Caco-2 (cell line): ENCODE measurements around the gene STAT3. TPM values are rescaled to one million over a fixed set of nuclear protein-coding genes. Genes with fewer than 3 reads are reported as not detected.
"Not testable (repeated sequence)": the region's sequence is repeated elsewhere in the genome, so short reads cannot be mapped to it uniquely, and the experiment has no call there.

Source experiments
- BruUV-seq: library from RNA; stranded (reverse); fragments of 400-500 nt; replicated peaks from 2 replicates; lab custom pipeline; 2021; lab: Mats Ljungman, UMichigan
- CTCF ChIA-PET: fragments of 300-600 bp; sonication (Branson Sonifier 250); formaldehyde crosslinking; loops from one replicate; lab custom pipeline; 2022; ENCODE audit warnings: antibody characterized with exemption; lab: Charles Lee
- POLR2A ChIA-PET: fragments of 300-600 bp; sonication (Branson Sonifier 250); formaldehyde crosslinking; loops from one replicate; lab custom pipeline; 2022; ENCODE audit warnings: antibody characterized with exemption; lab: Charles Lee
- DNase-seq, 2 experiments: peaks; one replicate each; pipeline versions ENCODE4 v3.0.0 to v3.0.0-alpha.2; 2020 to 2022
- H3K27me3 ChIP-seq: replicated peaks from 2 replicates; pipeline ENCODE4 v1.6.0; 2011; ENCODE audit warnings: low read length; ENCODE audit not compliant: control insufficient read depth, insufficient read depth
- H3K36me3 ChIP-seq: 2 replicates; pipeline ENCODE4 v1.5.1; 2011; ENCODE audit warnings: low read length; ENCODE audit not compliant: control insufficient read depth, insufficient read depth
- H3K4me1 ChIP-seq: fragments of 250-450 bp; sonication (Bioruptor Pico); 2 replicates; pipeline ENCODE4 v1.5.1; 2020; ENCODE audit warnings: mild to moderate bottlenecking
- H3K4me3 ChIP-seq: 2 replicates; pipeline ENCODE4 v1.5.1; 2011; ENCODE audit warnings: low read depth, mild to moderate bottlenecking, control low read depth, low read length
- H3K9me3 ChIP-seq: fragments of 250-450 bp; sonication (Bioruptor Pico); 2 replicates; pipeline ENCODE4 v1.5.1; 2020; ENCODE audit warnings: mild to moderate bottlenecking, moderate library complexity
- H3K27ac Mint-ChIP-seq: one replicate; pipeline ENCODE4 v1.8.0; 2022; ENCODE audit warnings: mixed read lengths; ENCODE audit not compliant: unreplicated experiment
- H3K27me3 Mint-ChIP-seq: one replicate; pipeline ENCODE4 v1.8.0; 2022; ENCODE audit warnings: mixed read lengths; ENCODE audit not compliant: insufficient read depth, unreplicated experiment
- H3K36me3 Mint-ChIP-seq: one replicate; pipeline ENCODE4 v1.8.0; 2022; ENCODE audit warnings: mild to moderate bottlenecking, mixed read lengths; ENCODE audit not compliant: insufficient read depth, unreplicated experiment
- H3K4me1 Mint-ChIP-seq: one replicate; pipeline ENCODE4 v1.8.0; 2022; ENCODE audit warnings: low read depth, mixed read lengths; ENCODE audit not compliant: unreplicated experiment
- H3K4me3 Mint-ChIP-seq: one replicate; pipeline ENCODE4 v1.8.0; 2022; ENCODE audit warnings: mild to moderate bottlenecking, moderate library complexity, mixed read lengths; ENCODE audit not compliant: unreplicated experiment
- H3K9me3 Mint-ChIP-seq: one replicate; pipeline ENCODE4 v1.8.0; 2022; ENCODE audit warnings: mixed read lengths; ENCODE audit not compliant: unreplicated experiment
- CTCF ChIP-seq, 2 experiments: fragments of 200-600 bp in 1 of 2; IDR thresholded peaks; 1 replicate in 1 of 2; 2 replicates in 1 of 2; pipeline versions ENCODE4 v1.5.1 to v1.8.0; 2011 to 2022; ENCODE audit warnings: antibody characterized with exemption in 1 of 2, control low read depth in 1 of 2, inconsistent platforms in 1 of 2, low read depth in 1 of 2, low read length in 1 of 2, mild to moderate bottlenecking in 1 of 2, moderate library complexity in 1 of 2; ENCODE audit not compliant: insufficient read depth in 1 of 2, severe bottlenecking in 1 of 2, unreplicated experiment in 1 of 2
- intact Hi-C: fragments of 100-400 bp; cut with micrococcal nuclease; formaldehyde crosslinking; loops from one replicate; pipeline ENCODE4 v1.10.0; 2022; ENCODE audit not compliant: unreplicated experiment
- total RNA-seq: library from RNA; stranded (reverse); gene quantifications from 2 replicates; pipeline ENCODE4 v1.2.3, GENCODE V29; 2022

Gene STAT3
- total RNA-seq, 1 experiment from 2014 or later, result 73.7 TPM

- TF ChIP-seq CTCF (IDR thresholded peaks at IDR 0.05; ENCODE audit: insufficient read depth in 1 of 2, low read depth in 1 of 2, low read length in 1 of 2, severe bottlenecking in 1 of 2, unreplicated experiment in 1 of 2), result no peak
- H3K4me3 Mint-ChIP-seq, result no peak overlapping the region
- no peaks in the 10 kb centered on the region for H3K27me3 Mint-ChIP-seq
- ChIA-PET POLR2A (no interaction called here), CTCF (interaction anchor here (0.8 to 3.4 kb wide), 4 partner anchors 76 to 204 kb away, joined by 3 to 19 read pairs (median 5); no protein-coding TSS in a partner anchor)
- H3K4me1 Mint-ChIP-seq, result no peaks in the 10 kb centered on the region
- no peaks in the 10 kb centered on the region for H3K27me3 ChIP-seq
- no TSS peak for BruUV-seq
- no peak for DNase-seq
- H3K36me3 Mint-ChIP-seq, result peaks cover 73% of the 10 kb centered on the region
- no peaks in the 10 kb centered on the region for H3K9me3 ChIP-seq
- intact Hi-C loops, result loop anchor here (1.0 kb wide), 2 partner anchors 83 to 204 kb away; no protein-coding TSS in a partner anchor
- H3K36me3 ChIP-seq, result peaks cover 1% of the 10 kb centered on the region; the same call in 1 of the 2 replicates
- peaks cover 25% of the 10 kb centered on the region for H3K4me1 ChIP-seq
- H3K9me3 Mint-ChIP-seq, result no peaks in the 10 kb centered on the region
- H3K27ac Mint-ChIP-seq, result no peak overlapping the region
- no peak overlapping the region for H3K4me3 ChIP-seq
Observed at GRCh38 chr17:42323268-42323773, 64.9 kb downstream of the STAT3 start.

GRCh38 chr17:42322382-42323267 is 65.6 kb downstream of the STAT3 start:
- POLR2A ChIA-PET, result no interaction called here
- Mint-ChIP-seq H3K27ac (no peak overlapping the region), H3K9me3 (no peaks in the 10 kb centered on the region), H3K36me3 (peaks cover 72% of the 10 kb centered on the region), H3K4me3 (no peak overlapping the region), H3K4me1 (peaks cover under 1% of the 10 kb centered on the region), H3K27me3 (no peaks in the 10 kb centered on the region)
- H3K9me3 ChIP-seq, result no peaks in the 10 kb centered on the region
- peaks cover 30% of the 10 kb centered on the region for H3K4me1 ChIP-seq
- intact Hi-C loops, result loop anchor here (1.0 kb wide), 4 partner anchors 66 to 205 kb away; partner anchors contain the start of gene STAT3
- BruUV-seq, result no TSS peak
- TF ChIP-seq CTCF (IDR thresholded peaks at IDR 0.05; ENCODE audit: insufficient read depth in 1 of 2, low read depth in 1 of 2, low read length in 1 of 2, severe bottlenecking in 1 of 2, unreplicated experiment in 1 of 2), result peak; percentile 100
- peaks cover 1% of the 10 kb centered on the region; the same call in 1 of the 2 replicates for H3K36me3 ChIP-seq
- CTCF ChIA-PET, result interaction anchor here (0.6 to 3.4 kb wide), 8 partner anchors 20 to 580 kb away, joined by 3 to 19 read pairs (median 3); partner anchors contain the start of gene STAT3
- no peaks in the 10 kb centered on the region for H3K27me3 ChIP-seq
- DNase-seq, result peak; percentile 94 to 96
- no peak overlapping the region for H3K4me3 ChIP-seq

- intact Hi-C loops, result no loop called here
Observed at GRCh38 chr17:42321555-42321954, 66.7 kb downstream of the STAT3 start.

GRCh38 chr17:42317967-42318366 is 70.3 kb downstream of the STAT3 start:
- H3K9me3 ChIP-seq, H3K9me3 Mint-ChIP-seq, H3K27me3 ChIP-seq, H3K4me3 ChIP-seq, H3K4me3 Mint-ChIP-seq, POLR2A ChIA-PET, H3K36me3 ChIP-seq, BruUV-seq, intact Hi-C loops, DNase-seq, H3K27me3 Mint-ChIP-seq: not testable (repeated sequence)
- CTCF ChIA-PET, result interaction anchor here (2.1 kb wide), 1 partner anchor 96 kb away, joined by 7 read pairs; no protein-coding TSS in a partner anchor
- Mint-ChIP-seq H3K4me1 (peaks cover 19% of the 10 kb centered on the region), H3K36me3 (peaks cover 63% of the 10 kb centered on the region), H3K27ac (peak overlapping the region; percentile 1)
- peaks cover 21% of the 10 kb centered on the region for H3K4me1 ChIP-seq

More at GRCh38 chr17:42321555-42321954, 66.7 kb downstream of the STAT3 start:
- H3K36me3 ChIP-seq, result peaks cover 1% of the 10 kb centered on the region; the same call in 1 of the 2 replicates
- no peak overlapping the region for H3K4me3 Mint-ChIP-seq
- ChIA-PET POLR2A (no interaction called here), CTCF (interaction anchor here (0.7 to 3.4 kb wide), 6 partner anchors 45 to 206 kb away, joined by 4 to 19 read pairs (median 6); no protein-coding TSS in a partner anchor)
- H3K9me3 Mint-ChIP-seq, result no peaks in the 10 kb centered on the region
- BruUV-seq, result no TSS peak
- no peaks in the 10 kb centered on the region for H3K27me3 ChIP-seq
- peaks cover 12% of the 10 kb centered on the region for H3K4me1 Mint-ChIP-seq
- TF ChIP-seq CTCF (IDR thresholded peaks at IDR 0.05; ENCODE audit: insufficient read depth in 1 of 2, low read depth in 1 of 2, low read length in 1 of 2, severe bottlenecking in 1 of 2, unreplicated experiment in 1 of 2), result no peak
- H3K27me3 Mint-ChIP-seq, result no peaks in the 10 kb centered on the region
- DNase-seq, result no peak
- no peaks in the 10 kb centered on the region for H3K9me3 ChIP-seq
- H3K27ac Mint-ChIP-seq, result no peak overlapping the region
- H3K4me3 ChIP-seq, result no peak overlapping the region
- peaks cover 75% of the 10 kb centered on the region for H3K36me3 Mint-ChIP-seq
- H3K4me1 ChIP-seq, result peaks cover 33% of the 10 kb centered on the region
